Heart right ventricle (tissue), 16 donors: Measurements from ENCODE around the gene OR10J5. TPM values are rescaled to one million over a fixed set of nuclear protein-coding genes. Genes with fewer than 3 reads are reported as not detected.
"Not testable (repeated sequence)": the region's sequence is repeated elsewhere in the genome, so short reads cannot be mapped to it uniquely, and the experiment has no call there.

Source experiments
- ATAC-seq, 8 donors: fragments of 200-7000 bp; cut with Tn5 transposase; one replicate each; pipeline ENCODE4 v1.9.1; 2020; ENCODE audit warnings: mild to moderate bottlenecking in 8 of 8, moderate library complexity in 8 of 8, moderate number of reproducible peaks in 1 of 8
- DNase-seq, 2 donors: peaks; one replicate each; pipeline ENCODE4 v3.0.0-alpha.2; 2020
- H3K27ac ChIP-seq, 10 donors: fragments of 200-600 bp; sonication (generic) in 2 of 10; one replicate each; pipeline versions ENCODE4 v1.5.0 to v1.8.0; 2020 to 2022; ENCODE audit warnings: mild to moderate bottlenecking in 3 of 10
- H3K27me3 ChIP-seq, 7 donors: fragments of 200-600 bp; one replicate each; pipeline ENCODE4 v1.8.0; 2021 to 2022; ENCODE audit warnings: mild to moderate bottlenecking in 2 of 7
- H3K36me3 ChIP-seq, 9 donors: fragments of 200-600 bp; sonication (generic) in 1 of 9; one replicate each; pipeline versions ENCODE4 v1.5.0 to v1.8.0; 2020 to 2022; ENCODE audit warnings: mild to moderate bottlenecking in 2 of 9
- H3K4me1 ChIP-seq, 9 donors: fragments of 200-600 bp; sonication (generic) in 1 of 9; one replicate each; pipeline versions ENCODE4 v1.5.0 to v1.8.0; 2020 to 2022; ENCODE audit warnings: mild to moderate bottlenecking in 4 of 9
- H3K4me3 ChIP-seq, 10 donors: fragments of 200-600 bp; sonication (generic) in 2 of 10; one replicate each; pipeline versions ENCODE4 v1.5.0 to v1.8.0; 2020 to 2022; ENCODE audit warnings: mild to moderate bottlenecking in 7 of 10, moderate library complexity in 2 of 10
- H3K9me3 ChIP-seq, 11 donors: fragments of 200-600 bp in 10 of 11; sonication (generic) in 2 of 11; one replicate each; pipeline versions ENCODE4 v1.5.0 to v1.8.0; 2013 to 2022; ENCODE audit warnings: mild to moderate bottlenecking in 2 of 11, control low read depth in 1 of 11, moderate library complexity in 1 of 11
- CTCF ChIP-seq, 9 donors: fragments of 200-600 bp; sonication (generic) in 2 of 9; IDR thresholded peaks; one replicate each; pipeline versions ENCODE4 v1.5.0 to v1.8.0; 2021 to 2022; ENCODE audit warnings: antibody characterized with exemption in 9 of 9, mild to moderate bottlenecking in 5 of 9, moderate library complexity in 1 of 9
- WGBS, 2 donors: extraction: QIAGEN DNeasy Blood & Tissue Kit; methylation state at CpG; one replicate each; pipeline ENCODE4 v1.1.7; 2013; ENCODE audit warnings: inconsistent platforms in 1 of 2; 5-methylcytosine and 5-hydroxymethylcytosine counted together
- intact Hi-C, 10 donors: fragments of 100-400 bp; cut with DNase I; formaldehyde crosslinking; loops; one replicate each; pipeline versions ENCODE4 v1.11.1 to v1.14.2; 2022
- polyA plus RNA-seq, 2 donors: library from polyadenylated mRNA; stranded (reverse); fragments of 200-250 nt; gene quantifications; one replicate each; pipeline ENCODE4 v1.2.3, GENCODE V29; 2013
- total RNA-seq, 10 donors: library from RNA; stranded (reverse); fragmentation: NEBNext Ultra II Directional in 3 of 10; extraction: Animal tissue kit (Norgen Biotek cat#: 25700) in 3 of 10; gene quantifications; one replicate each; pipeline versions ENCODE4 v1.2.1 to v1.2.4, GENCODE V29; 2021 to 2023
- donor health status: Arrhythmogenic right ventricular cardiomyopathy.
- donor health status: ischemic (EF 13 %, LVEDD 7.1; RV severe dilation, severe dysfunction).
- donor health status: healthy with polysubstance abuse.
- donor health status: DM: no; HTN: yes; CAD: no.
- donor health status: DM: no; HTN: no; CAD: no.
- donor health status: ischemic (EF 25% LVEDD 6.9; RV normal size, moderate dysfunction).
- donor health status: ischemic (EF 25% LVEDD 5.7; RV mildly dilated, moderate dysfunction).
- donor health status: healthy.
- donor health status: DM: yes; HTN: yes; CAD: no.
- donor health status: Ischemic cardiomyopathy.
- donor health status: ischemic (EF 35%, LVEDD 5.7; RV mildly dilated, moderate dysfunction).
- donor health status: nonischemic (EF 11% LVEDD 7.7; RV severe dilation, severe dysfunction).
- donor health status: DM: yes; HTN: yes; CAD: no.
- donor health status: PGD.
- donor health status: ischemic (EF 29% LVEDD 5.4; RV normal size, mild dysfunction).
- donor health status: nonischemic (EF 23%, LVEDD 6.1; RV moderate dilation, normal function).

Gene OR10J5
- total and polyA plus RNA-seq, 12 donors = not detected

- ATAC-seq (no peak), DNase-seq (no peak)
- Histone ChIP-seq H3K9me3 (peaks cover 0 to 7% (median under 1%) of the 10 kb centered on the region in 11 donors), H3K4me3 (no peak overlapping the region), H3K27ac (no peak overlapping the region), H3K4me1 (no peaks in the 10 kb centered on the region), H3K36me3 (no peaks in the 10 kb centered on the region), H3K27me3 (peaks cover 0 to 4% (median 0%) of the 10 kb centered on the region in 7 donors)
- intact Hi-C loops = no loop called here
- no peak for TF ChIP-seq CTCF (IDR thresholded peaks at IDR 0.05)
These were observed 2.9 kb downstream of the OR10J5 start for GRCh38 chr1:159532922-159533321.

GRCh38 chr1:159524792-159525191 is 11.0 kb downstream of the OR10J5 start:
- H3K4me3 ChIP-seq, H3K4me1 ChIP-seq, H3K27ac ChIP-seq, ATAC-seq, H3K36me3 ChIP-seq, DNase-seq, intact Hi-C loops, H3K27me3 ChIP-seq: not testable (repeated sequence)
- H3K9me3 ChIP-seq = peaks cover 0 to 24% (median 7%) of the 10 kb centered on the region in 11 donors
- 53 to 67% methylated on average over 2 of the region's 2 CpGs for WGBS, 2 donors

- 51 to 61% methylated on average over 2 of the region's 2 CpGs for WGBS, 2 donors
- no peak for ATAC-seq
These were observed 25.6 kb downstream of the OR10J5 start for GRCh38 chr1:159510229-159510541.

GRCh38 chr1:159509440-159510228 is 26.2 kb downstream of the OR10J5 start:
- TF ChIP-seq CTCF (IDR thresholded peaks at IDR 0.05) = no peak
- intact Hi-C loops = no loop called here
- ATAC-seq = no peak
- Histone ChIP-seq H3K36me3 (no peaks in the 10 kb centered on the region), H3K4me3 (no peak overlapping the region), H3K27me3 (no peaks in the 10 kb centered on the region), H3K4me1 (no peaks in the 10 kb centered on the region), H3K27ac (no peak overlapping the region), H3K9me3 (peaks cover 0 to 27% (median 16%) of the 10 kb centered on the region in 11 donors)
- no peak for DNase-seq

More at GRCh38 chr1:159510229-159510541, 25.6 kb downstream of the OR10J5 start:
- intact Hi-C loops = no loop called here
- Histone ChIP-seq H3K4me1 (no peaks in the 10 kb centered on the region), H3K36me3 (no peaks in the 10 kb centered on the region), H3K4me3 (no peak overlapping the region), H3K9me3 (peaks cover 0 to 25% (median 16%) of the 10 kb centered on the region in 11 donors), H3K27ac (no peak overlapping the region), H3K27me3 (no peaks in the 10 kb centered on the region)
- TF ChIP-seq CTCF (IDR thresholded peaks at IDR 0.05) = no peak
- no peak for DNase-seq

- H3K27me3 ChIP-seq = no peaks in the 10 kb centered on the region
- 60 to 79% methylated on average over 4 of the region's 4 CpGs for WGBS, 2 donors
- H3K4me3 ChIP-seq = no peak overlapping the region
- TF ChIP-seq CTCF (IDR thresholded peaks at IDR 0.05) = no peak
- H3K4me1 ChIP-seq = no peaks in the 10 kb centered on the region
- no peak for ATAC-seq
- intact Hi-C loops = no loop called here
- no peak for DNase-seq
- no peak overlapping the region for H3K27ac ChIP-seq
- H3K36me3 ChIP-seq = no peaks in the 10 kb centered on the region
- peaks cover 0 to 29% (median 16%) of the 10 kb centered on the region in 11 donors for H3K9me3 ChIP-seq
These were observed 26.9 kb downstream of the OR10J5 start for GRCh38 chr1:159508951-159509350.
